H9 (cell line): ENCODE data around the gene RPL22. TPM values are rescaled to one million over a fixed set of nuclear protein-coding genes. Genes with fewer than 3 reads are reported as not detected.

ENCODE experiments used
- DNase-seq: peaks from one replicate; pipeline ENCODE4 v3.0.0-alpha.2; 2017
- H2AFZ ChIP-seq: one replicate; pipeline ENCODE4 v1.6.1; 2013; ENCODE audit warnings: mild to moderate bottlenecking, low read length, control low read depth, moderate library complexity
- H2AK5ac ChIP-seq: 2 replicates; pipeline ENCODE4 v1.6.1; 2013; ENCODE audit warnings: low read length, control low read depth, mixed read lengths; ENCODE audit not compliant: insufficient read length
- H2BK120ac ChIP-seq: one replicate; pipeline ENCODE4 v1.6.1; 2013; ENCODE audit warnings: low read depth, mild to moderate bottlenecking, low read length, control low read depth, inconsistent platforms; ENCODE audit not compliant: poor library complexity, severe bottlenecking
- H2BK12ac ChIP-seq: 2 replicates; pipeline ENCODE4 v1.6.1; 2013; ENCODE audit warnings: low read length, control low read depth, mixed read lengths, low read depth; ENCODE audit not compliant: insufficient read length
- H2BK15ac ChIP-seq: 2 replicates; pipeline ENCODE4 v1.6.1; 2013; ENCODE audit warnings: low read depth, low read length, control low read depth
- H2BK20ac ChIP-seq: one replicate; pipeline ENCODE4 v1.6.1; 2013; ENCODE audit warnings: low read depth, mild to moderate bottlenecking, low read length, control low read depth, inconsistent platforms; ENCODE audit not compliant: poor library complexity, severe bottlenecking
- H2BK5ac ChIP-seq: 2 replicates; pipeline ENCODE4 v1.6.1; 2013; ENCODE audit warnings: low read length, control low read depth, mixed read lengths; ENCODE audit not compliant: insufficient read length
- H3K14ac ChIP-seq: 2 replicates; pipeline ENCODE4 v1.6.1; 2013; ENCODE audit warnings: low read length, control low read depth; ENCODE audit not compliant: insufficient read depth
- H3K18ac ChIP-seq: 2 replicates; pipeline ENCODE4 v1.6.1; 2013; ENCODE audit warnings: low read depth, mild to moderate bottlenecking, mixed read lengths, low read length, control low read depth; ENCODE audit not compliant: insufficient read length
- H3K23ac ChIP-seq: 2 replicates; pipeline ENCODE4 v1.6.1; 2013; ENCODE audit warnings: low read length, control low read depth, mixed read lengths, low read depth; ENCODE audit not compliant: insufficient read length
- H3K23me2 ChIP-seq: 2 replicates; pipeline ENCODE4 v1.6.1; 2013; ENCODE audit warnings: low read depth, mild to moderate bottlenecking, mixed read lengths, low read length, control low read depth; ENCODE audit not compliant: insufficient read length, poor library complexity, severe bottlenecking
- H3K27ac ChIP-seq: 2 replicates; pipeline ENCODE4 v1.5.1; 2013; ENCODE audit warnings: low read length, control low read depth, mixed read lengths, low read depth; ENCODE audit not compliant: insufficient read length
- H3K27me3 ChIP-seq: 2 replicates; pipeline ENCODE4 v1.6.1; 2013; ENCODE audit warnings: low read length, control low read depth, inconsistent platforms; ENCODE audit not compliant: insufficient read depth
- H3K4ac ChIP-seq: 2 replicates; pipeline ENCODE4 v1.6.1; 2013; ENCODE audit warnings: low read depth, mild to moderate bottlenecking, control low read depth, inconsistent platforms, low read length, moderate library complexity
- H3K4me1 ChIP-seq: 2 replicates; pipeline ENCODE4 v1.6.1; 2013; ENCODE audit warnings: low read length, control low read depth, inconsistent platforms; ENCODE audit not compliant: insufficient read depth
- H3K4me2 ChIP-seq: 2 replicates; pipeline ENCODE4 v1.6.1; 2013; ENCODE audit warnings: low read length, control low read depth, mixed read lengths; ENCODE audit not compliant: insufficient read length, insufficient read depth
- H3K56ac ChIP-seq: 2 replicates; pipeline ENCODE4 v1.6.1; 2013; ENCODE audit warnings: low read depth, mild to moderate bottlenecking, mixed read lengths, low read length, control low read depth; ENCODE audit not compliant: insufficient read length
- H3K79me1 ChIP-seq: 2 replicates; pipeline ENCODE4 v1.6.1; 2013; ENCODE audit warnings: low read depth, mild to moderate bottlenecking, moderate library complexity, low read length, control low read depth, inconsistent platforms; ENCODE audit not compliant: insufficient read depth, poor library complexity, severe bottlenecking
- H3K79me2 ChIP-seq: 2 replicates; pipeline ENCODE4 v1.6.1; 2013; ENCODE audit warnings: low read length, control low read depth, inconsistent platforms; ENCODE audit not compliant: insufficient read depth
- H3K9ac ChIP-seq: 2 replicates; pipeline ENCODE4 v1.6.1; 2013; ENCODE audit warnings: low read length, control low read depth, mixed read lengths; ENCODE audit not compliant: insufficient read length; ENCODE audit errors: extremely low read depth
- H3K9me3 ChIP-seq: one replicate; pipeline ENCODE4 v1.6.1; 2013; ENCODE audit warnings: low read depth, low read length, inconsistent platforms; ENCODE audit not compliant: control insufficient read depth
- H3T11ph ChIP-seq: one replicate; pipeline ENCODE4 v1.6.1; 2013; ENCODE audit warnings: mild to moderate bottlenecking, low read length, control low read depth, inconsistent platforms
- H4K20me1 ChIP-seq: one replicate; pipeline ENCODE4 v1.6.1; 2013; ENCODE audit not compliant: control insufficient read depth, insufficient read length, insufficient read depth
- H4K5ac ChIP-seq: 2 replicates; pipeline ENCODE4 v1.6.1; 2013; ENCODE audit warnings: low read depth, mild to moderate bottlenecking, mixed read lengths, low read length, control low read depth; ENCODE audit not compliant: insufficient read length
- H4K8ac ChIP-seq: replicated peaks from 2 replicates; pipeline ENCODE4 v1.6.1; 2013; ENCODE audit warnings: low read length, control low read depth, mixed read lengths, low read depth; ENCODE audit not compliant: insufficient read length
- H4K91ac ChIP-seq: 2 replicates; pipeline ENCODE4 v1.6.1; 2013; ENCODE audit warnings: low read depth, mild to moderate bottlenecking, moderate library complexity, mixed read lengths, low read length, control low read depth; ENCODE audit not compliant: insufficient read length
- H3K27ac Mint-ChIP-seq, 3 experiments: 2 replicates in 2 of 3; 3 replicates in 1 of 3; pipeline ENCODE4 v1.8.0; 2020 to 2021; ENCODE audit warnings: mixed read lengths in 3 of 3, mild to moderate bottlenecking in 1 of 3, moderate library complexity in 1 of 3
- H3K27me3 Mint-ChIP-seq: 2 replicates; pipeline ENCODE4 v1.8.0; 2021; ENCODE audit warnings: low read depth, mild to moderate bottlenecking, moderate library complexity, mixed read lengths
- H3K36me3 Mint-ChIP-seq, 3 experiments: 2 replicates in 2 of 3; 3 replicates in 1 of 3; pipeline ENCODE4 v1.8.0; 2020 to 2021; ENCODE audit warnings: low read depth in 3 of 3, mixed read lengths in 3 of 3; ENCODE audit not compliant: insufficient read depth in 1 of 3
- H3K4me1 Mint-ChIP-seq, 2 experiments: 2 replicates each; pipeline ENCODE4 v1.8.0; 2020; ENCODE audit warnings: mixed read lengths in 2 of 2
- H3K4me3 Mint-ChIP-seq, 2 experiments: 2 replicates in 1 of 2; 3 replicates in 1 of 2; pipeline ENCODE4 v1.8.0; 2020 to 2021; ENCODE audit warnings: mild to moderate bottlenecking in 2 of 2, mixed read lengths in 2 of 2, moderate library complexity in 1 of 2
- H3K9me3 Mint-ChIP-seq, 2 experiments: 2 replicates in 1 of 2; 3 replicates in 1 of 2; pipeline ENCODE4 v1.8.0; 2020; ENCODE audit warnings: mild to moderate bottlenecking in 2 of 2, mixed read lengths in 2 of 2, moderate library complexity in 1 of 2
- WGBS: extraction: QIAGEN DNeasy Blood & Tissue Kit; methylation state at CpG from one replicate; pipeline ENCODE4 v1.1.7; 2013; ENCODE audit warnings: missing lambda C conversion rate, low lambda C conversion rate, mixed read lengths; ENCODE audit not compliant: insufficient read length; ENCODE audit errors: extremely low coverage; 5-methylcytosine and 5-hydroxymethylcytosine counted together
- total RNA-seq: library from RNA; stranded (reverse); gene quantifications from 2 replicates; pipeline ENCODE4 v1.2.1, GENCODE V29; 2021
- TF ChIP-seq, protein P1 (sequence below): fragments of 200-600 bp; sonication (generic); conservative IDR thresholded peaks from 3 replicates; pipeline ENCODE4 v1.8.0; 2021; ENCODE audit warnings: antibody characterized with exemption, mild to moderate bottlenecking

The RPL22 gene
- total RNA-seq, 1 experiment from 2014 or later, result 582 TPM

DNA sequence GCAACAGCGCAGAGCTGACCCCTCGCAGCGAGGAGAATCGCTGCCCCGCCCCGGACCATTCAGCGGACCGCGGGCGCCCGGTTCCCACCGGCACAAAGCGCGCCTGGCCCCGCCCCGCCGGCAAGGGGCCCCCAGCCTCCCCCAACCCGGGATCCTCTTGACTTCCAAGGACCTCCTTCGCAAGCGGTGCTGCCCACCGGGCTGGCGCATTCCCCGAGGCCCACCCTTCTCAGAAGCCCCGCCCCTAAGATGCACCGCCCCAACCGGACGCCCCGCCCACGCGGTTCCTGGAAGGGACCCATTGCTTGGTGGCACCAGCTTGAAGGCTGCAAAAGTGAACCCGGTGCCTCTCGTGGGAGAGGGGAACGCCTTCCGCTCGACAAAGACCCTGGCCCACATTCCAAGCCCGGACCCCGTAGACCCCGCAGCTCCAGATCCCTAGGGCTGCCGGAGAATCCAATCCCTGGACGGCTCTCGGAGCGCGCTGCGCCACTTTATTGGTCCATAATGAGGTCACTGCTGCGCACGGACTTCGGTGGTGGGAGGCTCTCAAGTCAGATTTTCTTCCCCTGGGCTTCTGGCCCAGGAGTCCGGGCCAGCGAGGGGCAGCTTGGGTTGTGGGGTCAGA, 46.6 kb upstream of the RPL22 start:
- no peak overlapping the region for H4K91ac ChIP-seq
- Mint-ChIP-seq H3K27me3 (peaks cover 45% of the 10 kb centered on the region), H3K4me3 (peak overlapping the region; percentile 78 to 83), H3K9me3 (no peaks in the 10 kb centered on the region), H3K36me3 (no peaks in the 10 kb centered on the region), H3K4me1 (peaks cover 34 to 35% of the 10 kb centered on the region in 2 experiments), H3K27ac (peak overlapping the region in 2 of 3 experiments; percentile 39 to 76; a peak in 2 of 7 replicates)
- H3K18ac ChIP-seq, result no peak overlapping the region
- no peaks in the 10 kb centered on the region for H3K79me1 ChIP-seq
- H3K27me3 ChIP-seq, result peaks cover 16% of the 10 kb centered on the region; the same call in 1 of the 2 replicates
- no peak overlapping the region for H4K8ac ChIP-seq
- no peaks in the 10 kb centered on the region for H3K9me3 ChIP-seq
- no peak overlapping the region for H3K4ac ChIP-seq
- H3K9ac ChIP-seq, result no peak overlapping the region
- no peak overlapping the region for H3K23ac ChIP-seq
- H3K4me1 ChIP-seq, result peaks cover 2% of the 10 kb centered on the region; the same call in 1 of the 2 replicates
- H3K56ac ChIP-seq, result no peak overlapping the region
- no peaks in the 10 kb centered on the region for H3K79me2 ChIP-seq
- H2AFZ ChIP-seq, result no peak overlapping the region
- peak; percentile 94 for DNase-seq
- peaks cover 28% of the 10 kb centered on the region for H3K23me2 ChIP-seq
- H3K27ac ChIP-seq, result no peak overlapping the region
- H3K4me2 ChIP-seq, result peak overlapping the region; percentile 48
- H3T11ph ChIP-seq, result no peak overlapping the region
- no CpG with 5 or more reads among the region's 49 CpGs for WGBS
- H2BK15ac ChIP-seq, result no peak overlapping the region
- no peak overlapping the region for H2AK5ac ChIP-seq
- no peak overlapping the region for H2BK5ac ChIP-seq
- H2BK20ac ChIP-seq, result no peak overlapping the region
- no peak overlapping the region for H2BK12ac ChIP-seq
- no peak overlapping the region for H4K5ac ChIP-seq
- no peaks in the 10 kb centered on the region for H4K20me1 ChIP-seq
- no peak overlapping the region for H2BK120ac ChIP-seq
- no peak overlapping the region for H3K14ac ChIP-seq
- TF ChIP-seq, protein P1, sequence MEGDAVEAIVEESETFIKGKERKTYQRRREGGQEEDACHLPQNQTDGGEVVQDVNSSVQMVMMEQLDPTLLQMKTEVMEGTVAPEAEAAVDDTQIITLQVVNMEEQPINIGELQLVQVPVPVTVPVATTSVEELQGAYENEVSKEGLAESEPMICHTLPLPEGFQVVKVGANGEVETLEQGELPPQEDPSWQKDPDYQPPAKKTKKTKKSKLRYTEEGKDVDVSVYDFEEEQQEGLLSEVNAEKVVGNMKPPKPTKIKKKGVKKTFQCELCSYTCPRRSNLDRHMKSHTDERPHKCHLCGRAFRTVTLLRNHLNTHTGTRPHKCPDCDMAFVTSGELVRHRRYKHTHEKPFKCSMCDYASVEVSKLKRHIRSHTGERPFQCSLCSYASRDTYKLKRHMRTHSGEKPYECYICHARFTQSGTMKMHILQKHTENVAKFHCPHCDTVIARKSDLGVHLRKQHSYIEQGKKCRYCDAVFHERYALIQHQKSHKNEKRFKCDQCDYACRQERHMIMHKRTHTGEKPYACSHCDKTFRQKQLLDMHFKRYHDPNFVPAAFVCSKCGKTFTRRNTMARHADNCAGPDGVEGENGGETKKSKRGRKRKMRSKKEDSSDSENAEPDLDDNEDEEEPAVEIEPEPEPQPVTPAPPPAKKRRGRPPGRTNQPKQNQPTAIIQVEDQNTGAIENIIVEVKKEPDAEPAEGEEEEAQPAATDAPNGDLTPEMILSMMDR, result no peak
